A673 (cell line): ENCODE results near the gene ASAP2. TPM values are rescaled to one million over a fixed set of nuclear protein-coding genes. Genes with fewer than 3 reads are reported as not detected.

ENCODE experiments used
- BruUV-seq: library from RNA; stranded (reverse); fragments of 400-500 nt; replicated peaks from 2 replicates; lab custom pipeline; 2021; lab: Mats Ljungman, UMichigan
- CTCF ChIA-PET: fragments of 300-600 bp; sonication (Branson Sonifier 250); formaldehyde crosslinking; loops from one replicate; lab custom pipeline; 2022; ENCODE audit warnings: antibody characterized with exemption; lab: Charles Lee
- POLR2A ChIA-PET: fragments of 300-600 bp; sonication (Branson Sonifier 250); formaldehyde crosslinking; loops from one replicate; lab custom pipeline; 2022; ENCODE audit warnings: antibody characterized with exemption; ENCODE audit not compliant: low non-redundant PET; lab: Charles Lee
- DNase-seq: peaks from one replicate; pipeline ENCODE4 v3.0.0-alpha.2; 2015; ENCODE audit warnings: low spot score
- H3K27ac ChIP-seq: fragments of 200-600 bp; sonication (generic); 2 replicates; pipeline ENCODE4 v1.5.1; 2016; ENCODE audit warnings: mixed run types, low read depth, mild to moderate bottlenecking, mixed read lengths, antibody characterized with exemption, low read length; ENCODE audit not compliant: poor library complexity, severe bottlenecking
- H3K27me3 ChIP-seq: fragments of 200-600 bp; sonication (generic); replicated peaks from 2 replicates; pipeline ENCODE4 v1.6.1; 2017; ENCODE audit warnings: mixed run types, low read depth, mild to moderate bottlenecking, mixed read lengths, antibody characterized with exemption, low read length; ENCODE audit not compliant: insufficient read depth, poor library complexity
- H3K36me3 ChIP-seq: fragments of 200-600 bp; sonication (generic); 2 replicates; pipeline ENCODE4 v1.6.1; 2016; ENCODE audit warnings: mixed run types, mild to moderate bottlenecking, mixed read lengths, antibody characterized with exemption, low read length; ENCODE audit not compliant: insufficient read depth, poor library complexity, severe bottlenecking
- H3K4me1 ChIP-seq: fragments of 200-600 bp; sonication (generic); 2 replicates; pipeline ENCODE4 v1.6.1; 2017; ENCODE audit warnings: mixed run types, mild to moderate bottlenecking, mixed read lengths, antibody characterized with exemption, low read length; ENCODE audit not compliant: insufficient read depth, poor library complexity, severe bottlenecking
- H3K4me3 ChIP-seq: fragments of 200-600 bp; sonication (generic); 2 replicates; pipeline ENCODE4 v1.5.1; 2016; ENCODE audit warnings: low read depth, mixed run types, mild to moderate bottlenecking, mixed read lengths, low read length; ENCODE audit not compliant: poor library complexity, severe bottlenecking
- H3K9me3 ChIP-seq: fragments of 200-600 bp; sonication (generic); 2 replicates; pipeline ENCODE4 v1.6.1; 2016; ENCODE audit warnings: mixed run types, low read depth, mild to moderate bottlenecking, mixed read lengths, antibody characterized with exemption, low read length; ENCODE audit not compliant: poor library complexity, severe bottlenecking
- EZH2 ChIP-seq: fragments of 200-600 bp; sonication (generic); IDR thresholded peaks from 2 replicates; pipeline ENCODE4 v1.6.1; 2017; ENCODE audit warnings: borderline replicate concordance, low read depth, mild to moderate bottlenecking, mixed read lengths, antibody characterized with exemption, low read length; ENCODE audit not compliant: poor library complexity, severe bottlenecking
- intact Hi-C: fragments of 100-400 bp; cut with micrococcal nuclease; formaldehyde crosslinking; loops from one replicate; pipeline ENCODE4 v1.10.0; 2022; ENCODE audit not compliant: unreplicated experiment
- total RNA-seq: library from RNA; stranded (reverse); gene quantifications from 2 replicates; pipeline ENCODE4 v1.2.3, GENCODE V29; 2021
- TF ChIP-seq, protein P1 (sequence below): fragments of 300-800, 200-600 bp; sonication (generic); conservative IDR thresholded peaks from 2 replicates; pipeline ENCODE4 v1.5.1; 2017; ENCODE audit warnings: low read depth, mild to moderate bottlenecking, antibody characterized with exemption, low read length, moderate library complexity, mixed read lengths

ASAP2 gene
- total RNA-seq, 1 experiment from 2014 or later = 46.8 TPM

DNA sequence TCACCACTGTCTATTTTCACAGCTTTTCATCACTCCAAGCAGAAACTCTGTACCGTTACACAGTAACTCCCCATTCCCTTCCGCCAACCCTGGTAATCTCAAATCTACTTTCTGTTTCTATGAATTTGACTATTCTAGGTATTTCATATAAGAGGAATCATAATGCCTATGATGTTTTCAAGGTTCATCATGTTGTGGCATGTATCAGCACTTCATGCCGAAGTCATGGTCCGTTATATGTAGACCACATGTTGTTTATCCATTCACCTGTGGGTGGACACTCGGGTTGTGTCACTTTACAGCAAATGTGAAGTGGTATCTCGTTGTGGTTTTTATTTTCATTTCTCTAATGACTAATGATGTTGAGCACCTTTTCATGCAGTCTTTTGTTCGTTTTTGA is 238.5 kb downstream of the ASAP2 start:
- intact Hi-C loops = no loop called here
- no peak for DNase-seq
- no peaks in the 10 kb centered on the region for H3K27me3 ChIP-seq
- no peaks in the 10 kb centered on the region for H3K4me1 ChIP-seq
- no peak overlapping the region for H3K27ac ChIP-seq
- no peak for TF ChIP-seq EZH2
- TF ChIP-seq, protein P1, sequence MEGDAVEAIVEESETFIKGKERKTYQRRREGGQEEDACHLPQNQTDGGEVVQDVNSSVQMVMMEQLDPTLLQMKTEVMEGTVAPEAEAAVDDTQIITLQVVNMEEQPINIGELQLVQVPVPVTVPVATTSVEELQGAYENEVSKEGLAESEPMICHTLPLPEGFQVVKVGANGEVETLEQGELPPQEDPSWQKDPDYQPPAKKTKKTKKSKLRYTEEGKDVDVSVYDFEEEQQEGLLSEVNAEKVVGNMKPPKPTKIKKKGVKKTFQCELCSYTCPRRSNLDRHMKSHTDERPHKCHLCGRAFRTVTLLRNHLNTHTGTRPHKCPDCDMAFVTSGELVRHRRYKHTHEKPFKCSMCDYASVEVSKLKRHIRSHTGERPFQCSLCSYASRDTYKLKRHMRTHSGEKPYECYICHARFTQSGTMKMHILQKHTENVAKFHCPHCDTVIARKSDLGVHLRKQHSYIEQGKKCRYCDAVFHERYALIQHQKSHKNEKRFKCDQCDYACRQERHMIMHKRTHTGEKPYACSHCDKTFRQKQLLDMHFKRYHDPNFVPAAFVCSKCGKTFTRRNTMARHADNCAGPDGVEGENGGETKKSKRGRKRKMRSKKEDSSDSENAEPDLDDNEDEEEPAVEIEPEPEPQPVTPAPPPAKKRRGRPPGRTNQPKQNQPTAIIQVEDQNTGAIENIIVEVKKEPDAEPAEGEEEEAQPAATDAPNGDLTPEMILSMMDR = no peak
- ChIA-PET CTCF (no interaction called here), POLR2A (no interaction called here)
- H3K9me3 ChIP-seq = no peaks in the 10 kb centered on the region
- H3K4me3 ChIP-seq = no peak overlapping the region
- peaks cover 43% of the 10 kb centered on the region for H3K36me3 ChIP-seq
- BruUV-seq = no TSS peak

DNA sequence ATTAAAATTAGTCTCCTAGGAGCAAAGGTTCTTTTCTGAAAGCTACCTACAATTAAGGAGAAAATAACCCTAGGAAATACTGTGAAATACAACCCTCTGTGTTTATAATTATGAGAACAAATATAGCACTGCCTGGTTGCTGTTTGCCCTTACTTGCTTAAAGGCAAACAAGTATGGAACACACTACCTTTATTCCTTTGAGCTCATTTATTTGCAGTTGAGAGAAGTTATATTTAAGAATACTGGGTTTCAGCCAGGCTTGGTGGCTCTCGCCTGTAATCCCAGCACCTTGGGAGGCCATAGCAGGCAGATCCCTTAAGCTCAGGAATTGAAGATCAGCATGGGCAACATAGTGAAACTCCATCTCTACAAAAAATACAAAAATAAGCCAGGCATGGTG is 244.6 kb downstream of the ASAP2 start:
- DNase-seq = no peak
- Histone ChIP-seq H3K4me1 (no peaks in the 10 kb centered on the region), H3K27me3 (no peaks in the 10 kb centered on the region), H3K27ac (no peak overlapping the region), H3K9me3 (no peaks in the 10 kb centered on the region), H3K4me3 (no peak overlapping the region), H3K36me3 (peaks cover 30% of the 10 kb centered on the region)
- intact Hi-C loops = no loop called here
- CTCF ChIA-PET = no interaction called here
- no peak for TF ChIP-seq EZH2
- TF ChIP-seq, protein P1 = no peak
- POLR2A ChIA-PET = no interaction called here
- BruUV-seq = no TSS peak

Other genes starting within 250 kb of the ASAP2 start
- 61.6 and 65.1 TPM in 2 replicates for gene MBOAT2, start 203.1 kb upstream of the ASAP2 start, total RNA-seq
- 115 and 138 TPM in 2 replicates for gene ITGB1BP1, start 216.7 kb downstream of the ASAP2 start, total RNA-seq
- 86.8 and 87.2 TPM in 2 replicates for gene CPSF3, start 216.8 kb downstream of the ASAP2 start, total RNA-seq